ENCODE results near the gene GOLGA6C.
"Not testable (repeated sequence)": the region's sequence is repeated elsewhere in the genome, so short reads cannot be mapped to it uniquely, and the experiment has no call there.

DNA sequence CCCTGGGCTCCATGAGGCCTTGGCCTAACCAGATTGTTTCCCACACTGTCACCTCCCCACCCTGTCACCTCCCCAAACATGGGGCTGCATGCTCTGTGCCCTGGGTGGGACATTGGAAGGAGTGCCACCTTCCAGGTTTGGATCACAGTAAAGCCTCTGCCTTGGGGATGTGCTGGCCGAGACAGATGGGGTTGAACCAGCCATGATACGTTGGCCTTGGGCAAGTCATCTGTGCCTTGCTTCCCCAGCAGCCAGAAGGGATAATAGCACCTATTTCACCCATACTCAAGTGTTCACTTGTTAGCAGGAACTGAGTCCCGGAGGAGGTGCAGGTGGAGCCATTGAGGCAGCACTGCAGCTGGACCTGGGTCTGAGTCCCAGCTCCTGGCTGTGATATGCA, 17.5 kb downstream of the GOLGA6C start:
- TF ChIP-seq CTCF (IDR thresholded peaks at IDR 0.05 in 8 of 11, conservative IDR thresholded peaks at IDR 0.05 in 3 of 11); POLR2A (IDR thresholded peaks at IDR 0.05); POLR2AphosphoS5 (IDR thresholded peaks at IDR 0.05): not testable (repeated sequence)

Measured in spleen (tissue), 7 donors.